Neural crest cell (in vitro differentiated cells): ENCODE measurements around the gene LPP. TPM values are rescaled to one million over a fixed set of nuclear protein-coding genes. Genes with fewer than 3 reads are reported as not detected.

Source experiments
- DNase-seq: peaks from one replicate; pipeline ENCODE4 v3.0.0; 2021; ENCODE audit warnings: low read depth, mixed read lengths, low spot score
- H3K27ac Mint-ChIP-seq: one replicate; pipeline ENCODE4 v1.8.0; 2021; ENCODE audit warnings: mild to moderate bottlenecking, mixed read lengths; ENCODE audit not compliant: unreplicated experiment
- H3K27me3 Mint-ChIP-seq: 2 replicates; pipeline ENCODE4 v1.8.0; 2021; ENCODE audit warnings: low read depth, mild to moderate bottlenecking, mixed read lengths
- H3K36me3 Mint-ChIP-seq: 2 replicates; pipeline ENCODE4 v1.8.0; 2021; ENCODE audit warnings: low read depth, mild to moderate bottlenecking, mixed read lengths
- H3K4me1 Mint-ChIP-seq: 2 replicates; pipeline ENCODE4 v1.8.0; 2021; ENCODE audit warnings: mixed read lengths
- H3K4me3 Mint-ChIP-seq: one replicate; pipeline ENCODE4 v1.8.0; 2021; ENCODE audit warnings: mild to moderate bottlenecking, mixed read lengths
- H3K9me3 Mint-ChIP-seq: 2 replicates; pipeline ENCODE4 v1.8.0; 2021; ENCODE audit warnings: mixed read lengths
- total RNA-seq: library from RNA; stranded (reverse); gene quantifications from 2 replicates; pipeline ENCODE4 v1.2.1, GENCODE V29; 2021
- TF ChIP-seq, protein P1 (sequence below): fragments of 200-600 bp; sonication (generic); conservative IDR thresholded peaks from 2 replicates; pipeline ENCODE4 v1.5.0; 2021; ENCODE audit warnings: antibody characterized with exemption, mild to moderate bottlenecking

Gene LPP
- total RNA-seq, 1 donor from 2014 or later = 38.7 TPM

GRCh38 chr3:188513662-188514328 lies 359.8 kb downstream of the LPP start:
- no peak for DNase-seq
- TF ChIP-seq, protein P1, sequence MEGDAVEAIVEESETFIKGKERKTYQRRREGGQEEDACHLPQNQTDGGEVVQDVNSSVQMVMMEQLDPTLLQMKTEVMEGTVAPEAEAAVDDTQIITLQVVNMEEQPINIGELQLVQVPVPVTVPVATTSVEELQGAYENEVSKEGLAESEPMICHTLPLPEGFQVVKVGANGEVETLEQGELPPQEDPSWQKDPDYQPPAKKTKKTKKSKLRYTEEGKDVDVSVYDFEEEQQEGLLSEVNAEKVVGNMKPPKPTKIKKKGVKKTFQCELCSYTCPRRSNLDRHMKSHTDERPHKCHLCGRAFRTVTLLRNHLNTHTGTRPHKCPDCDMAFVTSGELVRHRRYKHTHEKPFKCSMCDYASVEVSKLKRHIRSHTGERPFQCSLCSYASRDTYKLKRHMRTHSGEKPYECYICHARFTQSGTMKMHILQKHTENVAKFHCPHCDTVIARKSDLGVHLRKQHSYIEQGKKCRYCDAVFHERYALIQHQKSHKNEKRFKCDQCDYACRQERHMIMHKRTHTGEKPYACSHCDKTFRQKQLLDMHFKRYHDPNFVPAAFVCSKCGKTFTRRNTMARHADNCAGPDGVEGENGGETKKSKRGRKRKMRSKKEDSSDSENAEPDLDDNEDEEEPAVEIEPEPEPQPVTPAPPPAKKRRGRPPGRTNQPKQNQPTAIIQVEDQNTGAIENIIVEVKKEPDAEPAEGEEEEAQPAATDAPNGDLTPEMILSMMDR = no peak
- Mint-ChIP-seq H3K27me3 (no peaks in the 10 kb centered on the region), H3K4me3 (no peak overlapping the region), H3K9me3 (peaks cover 7% of the 10 kb centered on the region), H3K36me3 (peaks cover 6% of the 10 kb centered on the region), H3K27ac (no peak overlapping the region), H3K4me1 (peaks cover 17% of the 10 kb centered on the region)

GRCh38 chr3:188516515-188516914 lies 362.6 kb downstream of the LPP start:
- no peak for DNase-seq
- Mint-ChIP-seq H3K4me1 (peaks cover 15% of the 10 kb centered on the region), H3K36me3 (peaks cover 6% of the 10 kb centered on the region), H3K4me3 (no peak overlapping the region), H3K27ac (peak overlapping the region; percentile 50), H3K9me3 (peaks cover 7% of the 10 kb centered on the region), H3K27me3 (no peaks in the 10 kb centered on the region)
- TF ChIP-seq, protein P1 = no peak

GRCh38 chr3:188518416-188518815 lies 364.5 kb downstream of the LPP start:
- Mint-ChIP-seq H3K9me3 (peaks cover 7% of the 10 kb centered on the region), H3K4me1 (peaks cover 10% of the 10 kb centered on the region), H3K4me3 (no peak overlapping the region), H3K27me3 (no peaks in the 10 kb centered on the region), H3K36me3 (peaks cover 6% of the 10 kb centered on the region), H3K27ac (no peak overlapping the region)
- TF ChIP-seq, protein P1 = no peak
- DNase-seq = no peak

DNA sequence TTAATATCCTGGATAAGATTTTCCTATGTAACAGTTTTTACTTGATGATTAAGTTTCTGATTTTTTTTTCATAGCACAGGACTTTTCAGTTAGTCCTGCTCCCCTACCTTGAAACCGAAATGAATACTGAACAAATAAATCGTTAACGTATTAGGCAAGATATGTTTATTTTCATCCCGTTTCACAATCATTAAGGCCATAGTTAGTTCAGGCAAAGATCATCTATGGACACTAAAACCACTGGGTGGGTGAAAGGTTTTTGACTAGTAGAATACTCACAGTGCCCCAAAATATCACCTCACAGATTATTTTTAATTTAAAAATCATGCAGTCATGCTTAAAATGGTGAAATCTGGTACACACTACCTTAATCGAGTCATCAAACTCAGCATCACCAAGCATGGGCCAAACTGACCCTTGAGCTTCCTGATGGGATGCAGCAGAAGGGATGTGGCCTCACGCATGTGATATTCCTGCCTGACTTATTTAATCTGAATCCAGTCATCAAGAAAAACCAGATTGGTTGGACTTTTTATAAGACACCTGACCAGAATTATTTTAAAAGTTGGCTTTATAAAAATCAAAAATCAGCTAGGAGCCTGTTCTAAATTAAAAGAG lies 365.0 kb downstream of the LPP start:
- DNase-seq = no peak
- Mint-ChIP-seq H3K36me3 (peaks cover 6% of the 10 kb centered on the region), H3K4me1 (peaks cover 6% of the 10 kb centered on the region), H3K27me3 (no peaks in the 10 kb centered on the region), H3K27ac (no peak overlapping the region), H3K4me3 (no peak overlapping the region), H3K9me3 (peaks cover 5% of the 10 kb centered on the region)
- TF ChIP-seq, protein P1 = no peak

DNA sequence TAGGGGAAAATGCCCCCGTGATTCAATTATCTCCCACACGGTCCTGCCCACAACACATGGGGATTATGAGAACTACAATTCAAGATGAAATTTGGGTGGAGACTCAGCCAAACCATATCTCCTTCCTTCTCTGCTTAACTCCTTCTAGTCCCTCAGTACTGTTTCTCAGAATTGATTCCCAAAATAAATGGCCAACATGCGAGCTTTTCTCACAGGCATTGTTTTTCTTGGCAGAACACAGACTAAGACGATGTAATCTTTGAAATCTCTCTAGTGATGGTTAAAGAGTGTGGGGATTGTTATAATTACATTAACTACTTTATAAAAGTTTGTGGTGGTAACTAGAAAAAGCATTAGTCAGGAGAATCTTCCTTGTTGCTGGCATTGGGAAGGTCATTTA lies 366.5 kb downstream of the LPP start:
- H3K4me3 Mint-ChIP-seq = no peak overlapping the region
- H3K9me3 Mint-ChIP-seq = peaks cover 3% of the 10 kb centered on the region
- TF ChIP-seq, protein P1 = no peak
- H3K27me3 Mint-ChIP-seq = no peaks in the 10 kb centered on the region
- H3K4me1 Mint-ChIP-seq = no peaks in the 10 kb centered on the region
- H3K36me3 Mint-ChIP-seq = peaks cover 11% of the 10 kb centered on the region
- H3K27ac Mint-ChIP-seq = no peak overlapping the region
- no peak for DNase-seq
